Activated B cell treated with CpG ODN at 0.5 μM for 24 hours (primary cell): ENCODE measurements around the gene ZFYVE27. TPM values are rescaled to one million over a fixed set of nuclear protein-coding genes. Genes with fewer than 3 reads are reported as not detected.

Source experiments
- ATAC-seq: fragments of 200-7000 bp; cut with Tn5 transposase; one replicate; pipeline ENCODE4 v1.10.0; 2021; ENCODE audit warnings: low read depth, mild to moderate bottlenecking, moderate library complexity
- CTCF ChIA-PET: fragments of 350-600 bp; sonication (Branson Sonifier 250); formaldehyde crosslinking; loops from one replicate; lab custom pipeline; 2021; ENCODE audit warnings: antibody characterized with exemption; lab: Charles Lee
- POLR2A ChIA-PET: fragments of 350-600 bp; sonication (Branson Sonifier 250); formaldehyde crosslinking; loops from one replicate; lab custom pipeline; 2021; ENCODE audit warnings: antibody characterized with exemption; lab: Charles Lee
- DNase-seq: peaks from one replicate; pipeline ENCODE4 v3.0.0; 2022
- H3K27ac Mint-ChIP-seq: one replicate; pipeline ENCODE4 v1.8.0; 2020; ENCODE audit warnings: mixed read lengths
- H3K27me3 Mint-ChIP-seq: one replicate; pipeline ENCODE4 v1.8.0; 2021; ENCODE audit warnings: mixed read lengths
- H3K36me3 Mint-ChIP-seq: one replicate; pipeline ENCODE4 v1.8.0; 2021; ENCODE audit warnings: low read depth, mixed read lengths
- H3K4me1 Mint-ChIP-seq: one replicate; pipeline ENCODE4 v1.8.0; 2021; ENCODE audit warnings: mixed read lengths
- H3K4me3 Mint-ChIP-seq: one replicate; pipeline ENCODE4 v1.8.0; 2020; ENCODE audit warnings: mild to moderate bottlenecking, mixed read lengths
- H3K9me3 Mint-ChIP-seq: one replicate; pipeline ENCODE4 v1.8.0; 2020; ENCODE audit warnings: mixed read lengths
- intact Hi-C: fragments of 100-400 bp; cut with micrococcal nuclease; formaldehyde crosslinking; loops from one replicate; pipeline ENCODE4 v1.15.1; 2024
- total RNA-seq: library from RNA; stranded (reverse); gene quantifications from 2 replicates; pipeline ENCODE4 v1.2.3, GENCODE V29; 2022
- TF ChIP-seq, protein P1 (sequence below): fragments of 200-600 bp; IDR thresholded peaks from one replicate; pipeline ENCODE4 v1.8.0; 2022; ENCODE audit warnings: antibody characterized with exemption, mild to moderate bottlenecking

The ZFYVE27 gene
- total RNA-seq, 1 donor from 2014 or later = 65.7 TPM

DNA sequence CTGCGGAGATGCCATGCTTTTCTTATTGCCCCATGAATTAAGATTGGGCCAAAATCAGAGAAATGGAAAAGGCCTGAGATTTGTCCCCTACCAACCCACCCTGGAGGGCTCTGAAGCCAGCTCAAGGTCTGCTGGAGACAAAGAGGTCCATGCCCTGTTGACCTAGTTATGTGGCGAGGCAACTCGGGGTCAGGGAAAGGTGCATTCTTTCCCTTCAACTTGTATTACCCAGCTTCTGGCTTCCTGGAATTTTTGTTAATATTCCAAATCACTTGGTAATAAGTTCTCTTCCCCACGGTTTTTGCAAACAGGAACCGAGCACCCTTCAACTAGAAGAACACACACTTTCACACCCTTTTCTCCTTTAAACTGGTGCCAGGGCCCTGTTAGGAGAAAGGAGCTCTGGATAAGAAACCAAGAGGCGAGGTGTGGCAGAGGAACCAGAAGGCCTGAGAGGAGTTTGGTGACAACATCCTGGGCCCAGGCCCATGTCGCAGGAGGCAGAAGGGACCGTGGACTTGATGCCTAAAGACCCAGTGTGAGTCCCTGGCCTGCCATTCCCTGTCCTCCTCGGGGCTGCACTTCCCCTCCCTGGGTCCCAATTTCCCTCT lies 47.4 kb downstream of the ZFYVE27 start:
- ChIA-PET CTCF (no interaction called here), POLR2A (no interaction called here)
- DNase-seq (no peak), ATAC-seq (no peak)
- Mint-ChIP-seq H3K27ac (no peak overlapping the region), H3K9me3 (no peaks in the 10 kb centered on the region), H3K27me3 (peaks cover 9% of the 10 kb centered on the region), H3K36me3 (no peaks in the 10 kb centered on the region), H3K4me3 (no peak overlapping the region), H3K4me1 (no peaks in the 10 kb centered on the region)
- intact Hi-C loops = no loop called here
- TF ChIP-seq, protein P1, sequence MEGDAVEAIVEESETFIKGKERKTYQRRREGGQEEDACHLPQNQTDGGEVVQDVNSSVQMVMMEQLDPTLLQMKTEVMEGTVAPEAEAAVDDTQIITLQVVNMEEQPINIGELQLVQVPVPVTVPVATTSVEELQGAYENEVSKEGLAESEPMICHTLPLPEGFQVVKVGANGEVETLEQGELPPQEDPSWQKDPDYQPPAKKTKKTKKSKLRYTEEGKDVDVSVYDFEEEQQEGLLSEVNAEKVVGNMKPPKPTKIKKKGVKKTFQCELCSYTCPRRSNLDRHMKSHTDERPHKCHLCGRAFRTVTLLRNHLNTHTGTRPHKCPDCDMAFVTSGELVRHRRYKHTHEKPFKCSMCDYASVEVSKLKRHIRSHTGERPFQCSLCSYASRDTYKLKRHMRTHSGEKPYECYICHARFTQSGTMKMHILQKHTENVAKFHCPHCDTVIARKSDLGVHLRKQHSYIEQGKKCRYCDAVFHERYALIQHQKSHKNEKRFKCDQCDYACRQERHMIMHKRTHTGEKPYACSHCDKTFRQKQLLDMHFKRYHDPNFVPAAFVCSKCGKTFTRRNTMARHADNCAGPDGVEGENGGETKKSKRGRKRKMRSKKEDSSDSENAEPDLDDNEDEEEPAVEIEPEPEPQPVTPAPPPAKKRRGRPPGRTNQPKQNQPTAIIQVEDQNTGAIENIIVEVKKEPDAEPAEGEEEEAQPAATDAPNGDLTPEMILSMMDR = no peak

GRCh38 chr10:97785231-97785630 lies 48.3 kb downstream of the ZFYVE27 start:
- no peaks in the 10 kb centered on the region for H3K4me1 Mint-ChIP-seq
- intact Hi-C loops = no loop called here
- H3K27ac Mint-ChIP-seq = no peak overlapping the region
- no peak for ATAC-seq
- H3K4me3 Mint-ChIP-seq = no peak overlapping the region
- no peaks in the 10 kb centered on the region for H3K36me3 Mint-ChIP-seq
- CTCF ChIA-PET = no interaction called here
- no peak for DNase-seq
- H3K27me3 Mint-ChIP-seq = peaks cover 16% of the 10 kb centered on the region
- H3K9me3 Mint-ChIP-seq = no peaks in the 10 kb centered on the region
- POLR2A ChIA-PET = no interaction called here
- TF ChIP-seq, protein P1 = no peak

DNA sequence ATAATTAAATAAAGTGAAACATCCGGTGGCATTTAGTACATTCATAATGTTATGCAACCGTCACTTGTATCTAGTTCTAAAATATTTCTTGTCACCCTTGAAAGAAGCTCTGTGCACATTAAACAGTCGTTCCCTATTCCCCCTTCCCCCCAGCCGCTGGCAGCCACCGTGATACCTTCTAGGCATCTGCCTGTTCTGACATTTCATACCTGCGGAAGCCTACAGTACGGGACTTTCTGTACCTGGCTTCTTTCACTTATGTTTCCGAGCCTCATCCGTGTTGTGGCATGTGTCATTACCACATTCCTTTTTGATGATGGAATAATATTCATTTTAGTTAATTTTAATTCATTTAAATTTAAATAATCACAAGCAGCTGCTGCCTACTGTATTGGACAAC lies 48.8 kb downstream of the ZFYVE27 start:
- Mint-ChIP-seq H3K36me3 (no peaks in the 10 kb centered on the region), H3K9me3 (no peaks in the 10 kb centered on the region), H3K4me3 (no peak overlapping the region), H3K4me1 (no peaks in the 10 kb centered on the region), H3K27ac (no peak overlapping the region), H3K27me3 (peaks cover 17% of the 10 kb centered on the region)
- intact Hi-C loops = no loop called here
- DNase-seq (no peak), ATAC-seq (no peak)
- TF ChIP-seq, protein P1 = no peak
- POLR2A ChIA-PET = no interaction called here
- CTCF ChIA-PET = no interaction called here

GRCh38 chr10:97788552-97789442 lies 51.9 kb downstream of the ZFYVE27 start:
- POLR2A ChIA-PET = no interaction called here
- H3K27ac Mint-ChIP-seq = no peak overlapping the region
- H3K36me3 Mint-ChIP-seq = no peaks in the 10 kb centered on the region
- DNase-seq (no peak), ATAC-seq (no peak)
- peaks cover 20% of the 10 kb centered on the region for H3K27me3 Mint-ChIP-seq
- no peaks in the 10 kb centered on the region for H3K9me3 Mint-ChIP-seq
- TF ChIP-seq, protein P1 = no peak
- CTCF ChIA-PET = no interaction called here
- no peaks in the 10 kb centered on the region for H3K4me1 Mint-ChIP-seq
- H3K4me3 Mint-ChIP-seq = no peak overlapping the region
- intact Hi-C loops = no loop called here

GRCh38 chr10:97789770-97790397 lies 53.0 kb downstream of the ZFYVE27 start:
- POLR2A ChIA-PET = no interaction called here
- Mint-ChIP-seq H3K9me3 (no peaks in the 10 kb centered on the region), H3K4me1 (no peaks in the 10 kb centered on the region), H3K27me3 (peaks cover 20% of the 10 kb centered on the region), H3K36me3 (no peaks in the 10 kb centered on the region), H3K27ac (no peak overlapping the region), H3K4me3 (no peak overlapping the region)
- TF ChIP-seq, protein P1 = no peak
- no peak for DNase-seq
- CTCF ChIA-PET = interaction anchor here (1.4 kb wide), 1 partner anchor 251 kb away, joined by 3 read pairs; no protein-coding TSS in a partner anchor
- intact Hi-C loops = loop anchor here (5.0 kb wide), 1 partner anchor 517 kb away; no protein-coding TSS in a partner anchor
- ATAC-seq = no peak
